GM23338 (cell line): ENCODE measurements around the gene BIRC5. TPM values are rescaled to one million over a fixed set of nuclear protein-coding genes. Genes with fewer than 3 reads are reported as not detected.

ENCODE experiments used
- ATAC-seq: fragments of 200-7000 bp; cut with Tn5 transposase; 3 replicates; pipeline ENCODE4 v1.9.1; 2020
- DNase-seq: peaks from one replicate; pipeline ENCODE4 v3.0.0-alpha.2; 2015; ENCODE audit warnings: low spot score
- H2AFZ ChIP-seq: fragments of 200-600 bp; sonication (generic); 2 replicates; pipeline ENCODE4 v1.8.0; 2016; ENCODE audit warnings: antibody characterized with exemption, mild to moderate bottlenecking, moderate library complexity
- H3F3A ChIP-seq: fragments of 200-600 bp; sonication (generic); replicated peaks from 2 replicates; pipeline ENCODE4 v1.8.0; 2017; ENCODE audit warnings: antibody characterized with exemption, mixed run types, low read depth
- H3K27ac ChIP-seq: fragments of 200-600 bp; sonication (generic); 2 replicates; pipeline ENCODE4 v1.6.1; 2016; ENCODE audit warnings: low read depth
- H3K27me3 ChIP-seq: fragments of 200-600 bp; sonication (generic); 2 replicates; pipeline ENCODE4 v1.8.0; 2016; ENCODE audit warnings: mild to moderate bottlenecking, mixed run types, moderate library complexity; ENCODE audit not compliant: insufficient read depth
- H3K36me3 ChIP-seq: fragments of 200-600 bp; sonication (generic); 2 replicates; pipeline ENCODE4 v1.8.0; 2016; ENCODE audit warnings: mild to moderate bottlenecking; ENCODE audit not compliant: insufficient read depth
- H3K4me1 ChIP-seq: fragments of 200-600 bp; sonication (generic); 2 replicates; pipeline ENCODE4 v1.8.0; 2016; ENCODE audit warnings: mild to moderate bottlenecking, moderate library complexity; ENCODE audit not compliant: insufficient read depth
- H3K4me2 ChIP-seq: fragments of 200-600 bp; sonication (generic); 2 replicates; pipeline ENCODE4 v1.7.1; 2017; ENCODE audit warnings: mixed run types
- H3K4me3 ChIP-seq: fragments of 200-600 bp; sonication (generic); 2 replicates; pipeline ENCODE4 v1.6.1; 2016; ENCODE audit warnings: mixed run types
- H3K79me2 ChIP-seq: fragments of 200-600 bp; sonication (generic); replicated peaks from 2 replicates; pipeline ENCODE4 v1.8.0; 2017; ENCODE audit warnings: mild to moderate bottlenecking; ENCODE audit not compliant: insufficient read depth
- H3K9me2 ChIP-seq: fragments of 200-600 bp; sonication (generic); 2 replicates; pipeline ENCODE4 v1.8.0; 2017; ENCODE audit not compliant: insufficient read depth
- H4K20me1 ChIP-seq: fragments of 200-600 bp; sonication (generic); replicated peaks from 2 replicates; pipeline ENCODE4 v1.8.0; 2017; ENCODE audit warnings: mild to moderate bottlenecking; ENCODE audit not compliant: insufficient read depth
- H3K27ac Mint-ChIP-seq: 2 replicates; pipeline ENCODE4 v1.8.0; 2020; ENCODE audit warnings: inconsistent platforms, mild to moderate bottlenecking, moderate library complexity, mixed read lengths
- H3K27me3 Mint-ChIP-seq: 3 replicates; pipeline ENCODE4 v1.8.0; 2022; ENCODE audit warnings: low read depth, mild to moderate bottlenecking, moderate library complexity, mixed read lengths, inconsistent platforms; ENCODE audit not compliant: insufficient read depth, poor library complexity
- H3K36me3 Mint-ChIP-seq: 3 replicates; pipeline ENCODE4 v1.8.0; 2021; ENCODE audit warnings: low read depth, mild to moderate bottlenecking, inconsistent platforms, moderate library complexity, mixed read lengths
- H3K4me1 Mint-ChIP-seq: 3 replicates; pipeline ENCODE4 v1.8.0; 2020; ENCODE audit warnings: mild to moderate bottlenecking, inconsistent platforms, mixed read lengths
- H3K4me3 Mint-ChIP-seq: 3 replicates; pipeline ENCODE4 v1.8.0; 2021; ENCODE audit warnings: moderate library complexity, mild to moderate bottlenecking, inconsistent platforms, mixed read lengths
- H3K9me3 Mint-ChIP-seq: 3 replicates; pipeline ENCODE4 v1.8.0; 2020; ENCODE audit warnings: moderate library complexity, mild to moderate bottlenecking, inconsistent platforms, mixed read lengths
- CREB1 ChIP-seq: fragments of 250-450 bp; sonication (Bioruptor Pico); IDR thresholded peaks from 2 replicates; pipeline ENCODE4 v1.5.0; 2020; ENCODE audit warnings: low read depth, mild to moderate bottlenecking, moderate library complexity
- EZH2 ChIP-seq: fragments of 200-600 bp; sonication (generic); IDR thresholded peaks from one replicate; pipeline ENCODE4 v1.8.0; 2017; ENCODE audit warnings: antibody characterized with exemption, mild to moderate bottlenecking, low read depth; ENCODE audit not compliant: unreplicated experiment
- EZH2phosphoT487 ChIP-seq: fragments of 200-600 bp; sonication (generic); IDR thresholded peaks from one replicate; pipeline ENCODE4 v1.8.1; 2018; ENCODE audit warnings: antibody characterized with exemption; ENCODE audit not compliant: unreplicated experiment
- STAT1 ChIP-seq: IDR thresholded peaks from one replicate; pipeline ENCODE4 v1.6.1; 2016; ENCODE audit warnings: antibody characterized with exemption; ENCODE audit not compliant: unreplicated experiment
- polyA plus RNA-seq: library from polyadenylated mRNA; unstranded; fragments of >200 nt; fragmentation: Nextera tagmentation; extraction: Ambion mirVana; gene quantifications from 2 replicates; pipeline ENCODE4 v1.2.1, GENCODE V29; 2016
- total RNA-seq: library from RNA; depleted of rRNA; stranded (reverse); fragments of >200 nt; shearing (Covaris generic); gene quantifications from 2 replicates; pipeline ENCODE4 v1.2.3, GENCODE V29; 2014
- TF ChIP-seq, protein P1 (sequence below): IDR thresholded peaks from 2 replicates; pipeline ENCODE4 v1.6.1; 2016; ENCODE audit warnings: antibody characterized with exemption
- TF ChIP-seq, protein P2 (sequence below), 2 experiments: fragments of 200-600 bp in 1 of 2; sonication (generic) in 1 of 2; conservative IDR thresholded peaks; 2 replicates each; pipeline versions ENCODE4 v1.5.1 to v1.6.1; 2016 to 2017; ENCODE audit warnings: antibody characterized with exemption in 2 of 2, low read depth in 2 of 2, mild to moderate bottlenecking in 2 of 2, moderate library complexity in 1 of 2
- TF ChIP-seq, protein P3 (sequence below): fragments of 250-450 bp; sonication (Bioruptor Pico); IDR thresholded peaks from 2 replicates; pipeline ENCODE4 v1.5.0; 2020; ENCODE audit warnings: mild to moderate bottlenecking, moderate library complexity

The BIRC5 gene
- total and polyA plus RNA-seq, 2 experiments from 2014 or later = 89.7 to 111 TPM

DNA sequence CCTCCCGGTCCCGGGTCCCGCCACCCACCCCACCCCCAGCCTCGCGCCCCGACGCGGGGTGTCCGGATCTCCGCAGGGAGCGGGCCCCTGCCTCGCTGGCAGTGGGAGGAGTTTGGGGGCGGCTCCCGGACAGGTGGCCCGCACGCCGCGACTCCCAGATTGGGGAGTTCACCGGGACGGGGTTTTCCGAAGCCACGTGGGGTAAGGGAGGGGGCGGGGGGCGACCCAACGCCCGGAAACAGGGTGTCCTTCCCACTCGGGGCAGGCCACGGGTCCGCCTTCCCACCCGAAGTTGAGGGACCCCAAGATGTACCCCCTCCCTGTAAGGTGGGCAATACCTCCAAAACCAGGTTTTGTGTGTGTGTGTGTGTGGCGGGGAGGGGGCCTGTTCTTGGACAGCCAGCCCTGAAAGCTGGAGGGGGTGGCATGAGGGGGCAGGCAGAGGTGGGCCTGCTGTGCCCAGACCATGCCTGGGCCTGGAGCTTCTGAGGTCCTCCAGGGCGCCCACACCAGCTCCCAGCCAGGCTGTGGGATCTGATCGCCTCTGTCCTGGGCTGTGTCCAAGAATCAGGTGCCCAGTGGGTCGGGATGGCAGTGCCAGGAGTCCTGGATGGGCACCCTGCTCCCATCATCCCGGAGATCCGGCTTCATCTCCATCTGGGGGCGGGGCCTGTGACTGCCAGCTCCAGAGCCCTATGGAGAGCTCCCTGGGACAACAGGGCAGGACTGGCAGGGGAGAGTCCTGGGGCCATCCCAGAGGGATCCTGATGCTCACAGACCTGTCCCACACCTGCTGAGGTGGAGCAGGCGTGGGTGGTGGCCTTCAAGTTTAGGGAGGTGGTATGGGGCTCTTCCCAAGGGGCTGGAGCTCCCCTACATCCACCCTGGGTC is 44.9 kb upstream of the BIRC5 start:
- H3K36me3 Mint-ChIP-seq = peaks cover 22% of the 10 kb centered on the region
- H3K4me3 ChIP-seq = peak overlapping the region; percentile 65
- peaks cover 12% of the 10 kb centered on the region; the same call in 1 of the 2 replicates for H3F3A ChIP-seq
- H3K9me3 Mint-ChIP-seq = no peaks in the 10 kb centered on the region; the same call in 2 of the 3 replicates
- peaks cover 3% of the 10 kb centered on the region; the same call in 1 of the 2 replicates for H4K20me1 ChIP-seq
- H3K27ac ChIP-seq = no peak overlapping the region
- peak; percentile 83 for DNase-seq
- peak overlapping the region; percentile 70 for H3K4me3 Mint-ChIP-seq
- H3K27ac Mint-ChIP-seq = no peak overlapping the region
- no peaks in the 10 kb centered on the region for H3K27me3 ChIP-seq
- peaks cover 33% of the 10 kb centered on the region for H3K4me1 Mint-ChIP-seq
- no peaks in the 10 kb centered on the region for H3K9me2 ChIP-seq
- peak; percentile 59 for ATAC-seq
- no peaks in the 10 kb centered on the region for H3K79me2 ChIP-seq
- H2AFZ ChIP-seq = no peak overlapping the region
- H3K4me1 ChIP-seq = peaks cover 18% of the 10 kb centered on the region
- peak overlapping the region; percentile 80 for H3K4me2 ChIP-seq
- H3K36me3 ChIP-seq = no peaks in the 10 kb centered on the region
- H3K27me3 Mint-ChIP-seq = peaks cover 33% of the 10 kb centered on the region
- TF ChIP-seq STAT1 = no peak
- TF ChIP-seq, protein P1, sequence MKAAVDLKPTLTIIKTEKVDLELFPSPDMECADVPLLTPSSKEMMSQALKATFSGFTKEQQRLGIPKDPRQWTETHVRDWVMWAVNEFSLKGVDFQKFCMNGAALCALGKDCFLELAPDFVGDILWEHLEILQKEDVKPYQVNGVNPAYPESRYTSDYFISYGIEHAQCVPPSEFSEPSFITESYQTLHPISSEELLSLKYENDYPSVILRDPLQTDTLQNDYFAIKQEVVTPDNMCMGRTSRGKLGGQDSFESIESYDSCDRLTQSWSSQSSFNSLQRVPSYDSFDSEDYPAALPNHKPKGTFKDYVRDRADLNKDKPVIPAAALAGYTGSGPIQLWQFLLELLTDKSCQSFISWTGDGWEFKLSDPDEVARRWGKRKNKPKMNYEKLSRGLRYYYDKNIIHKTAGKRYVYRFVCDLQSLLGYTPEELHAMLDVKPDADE = no peak

DNA sequence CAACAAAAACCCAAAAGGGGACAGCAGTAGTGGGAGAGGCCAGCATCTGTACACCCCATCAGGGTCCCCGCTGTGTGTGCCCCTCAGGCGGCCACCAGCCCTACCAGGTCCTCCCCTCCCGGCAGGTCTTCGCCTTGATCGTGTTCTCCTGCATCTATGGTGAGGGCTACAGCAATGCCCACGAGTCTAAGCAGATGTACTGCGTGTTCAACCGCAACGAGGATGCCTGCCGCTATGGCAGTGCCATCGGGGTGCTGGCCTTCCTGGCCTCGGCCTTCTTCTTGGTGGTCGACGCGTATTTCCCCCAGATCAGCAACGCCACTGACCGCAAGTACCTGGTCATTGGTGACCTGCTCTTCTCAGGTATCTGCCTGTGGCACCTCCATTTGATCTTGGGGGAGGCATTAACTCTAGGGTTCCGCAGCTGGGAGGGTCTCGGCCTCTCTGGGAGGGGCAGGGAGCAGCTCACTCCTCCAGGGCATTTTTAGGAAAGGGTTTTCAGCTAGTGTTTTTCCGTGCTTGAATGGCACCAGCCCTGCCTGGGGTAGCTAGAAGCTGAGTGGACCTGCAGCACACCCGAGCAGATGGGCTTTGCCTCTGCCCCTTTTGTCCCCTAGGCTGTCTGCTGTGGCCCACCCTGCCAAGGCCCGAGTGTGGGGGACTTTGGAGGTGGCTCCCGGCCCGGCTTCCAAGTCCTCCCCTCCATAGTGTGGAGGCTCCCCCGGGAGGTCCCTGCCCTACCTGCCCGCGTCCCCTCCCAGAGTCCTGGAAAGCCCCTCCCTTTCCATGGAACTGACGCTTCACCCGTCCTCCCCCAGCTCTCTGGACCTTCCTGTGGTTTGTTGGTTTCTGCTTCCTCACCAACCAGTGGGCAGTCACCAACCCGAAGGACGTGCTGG is 43.1 kb upstream of the BIRC5 start:
- no peak overlapping the region for H3K4me3 ChIP-seq
- peaks cover 34% of the 10 kb centered on the region for H3K27me3 Mint-ChIP-seq
- H3K4me3 Mint-ChIP-seq = no peak overlapping the region; the same call in 2 of the 3 replicates
- H3K36me3 Mint-ChIP-seq = peaks cover 39% of the 10 kb centered on the region
- peaks cover 4% of the 10 kb centered on the region; the same call in 1 of the 2 replicates for H4K20me1 ChIP-seq
- no peak overlapping the region for H2AFZ ChIP-seq
- H3K27ac Mint-ChIP-seq = no peak overlapping the region; the same call in 1 of the 2 replicates
- ATAC-seq (no peak), DNase-seq (no peak)
- no peaks in the 10 kb centered on the region for H3K9me2 ChIP-seq
- H3K4me1 Mint-ChIP-seq = peaks cover 46% of the 10 kb centered on the region
- no peaks in the 10 kb centered on the region for H3K79me2 ChIP-seq
- peaks cover 12% of the 10 kb centered on the region; the same call in 1 of the 2 replicates for H3F3A ChIP-seq
- no peaks in the 10 kb centered on the region for H3K27me3 ChIP-seq
- peaks cover 18% of the 10 kb centered on the region for H3K4me1 ChIP-seq
- no peak overlapping the region for H3K27ac ChIP-seq
- no peak overlapping the region for H3K4me2 ChIP-seq
- H3K9me3 Mint-ChIP-seq = no peaks in the 10 kb centered on the region; the same call in 1 of the 3 replicates
- no peaks in the 10 kb centered on the region for H3K36me3 ChIP-seq
- TF ChIP-seq, protein P2, sequence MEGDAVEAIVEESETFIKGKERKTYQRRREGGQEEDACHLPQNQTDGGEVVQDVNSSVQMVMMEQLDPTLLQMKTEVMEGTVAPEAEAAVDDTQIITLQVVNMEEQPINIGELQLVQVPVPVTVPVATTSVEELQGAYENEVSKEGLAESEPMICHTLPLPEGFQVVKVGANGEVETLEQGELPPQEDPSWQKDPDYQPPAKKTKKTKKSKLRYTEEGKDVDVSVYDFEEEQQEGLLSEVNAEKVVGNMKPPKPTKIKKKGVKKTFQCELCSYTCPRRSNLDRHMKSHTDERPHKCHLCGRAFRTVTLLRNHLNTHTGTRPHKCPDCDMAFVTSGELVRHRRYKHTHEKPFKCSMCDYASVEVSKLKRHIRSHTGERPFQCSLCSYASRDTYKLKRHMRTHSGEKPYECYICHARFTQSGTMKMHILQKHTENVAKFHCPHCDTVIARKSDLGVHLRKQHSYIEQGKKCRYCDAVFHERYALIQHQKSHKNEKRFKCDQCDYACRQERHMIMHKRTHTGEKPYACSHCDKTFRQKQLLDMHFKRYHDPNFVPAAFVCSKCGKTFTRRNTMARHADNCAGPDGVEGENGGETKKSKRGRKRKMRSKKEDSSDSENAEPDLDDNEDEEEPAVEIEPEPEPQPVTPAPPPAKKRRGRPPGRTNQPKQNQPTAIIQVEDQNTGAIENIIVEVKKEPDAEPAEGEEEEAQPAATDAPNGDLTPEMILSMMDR (conservative IDR thresholded peaks at IDR 0.05; ENCODE audit: low read depth in 2 of 2) = no peak
- TF ChIP-seq CREB1 (CRISPR knock-in tag) = no peak
- no peak for TF ChIP-seq EZH2
- TF ChIP-seq, protein P3, sequence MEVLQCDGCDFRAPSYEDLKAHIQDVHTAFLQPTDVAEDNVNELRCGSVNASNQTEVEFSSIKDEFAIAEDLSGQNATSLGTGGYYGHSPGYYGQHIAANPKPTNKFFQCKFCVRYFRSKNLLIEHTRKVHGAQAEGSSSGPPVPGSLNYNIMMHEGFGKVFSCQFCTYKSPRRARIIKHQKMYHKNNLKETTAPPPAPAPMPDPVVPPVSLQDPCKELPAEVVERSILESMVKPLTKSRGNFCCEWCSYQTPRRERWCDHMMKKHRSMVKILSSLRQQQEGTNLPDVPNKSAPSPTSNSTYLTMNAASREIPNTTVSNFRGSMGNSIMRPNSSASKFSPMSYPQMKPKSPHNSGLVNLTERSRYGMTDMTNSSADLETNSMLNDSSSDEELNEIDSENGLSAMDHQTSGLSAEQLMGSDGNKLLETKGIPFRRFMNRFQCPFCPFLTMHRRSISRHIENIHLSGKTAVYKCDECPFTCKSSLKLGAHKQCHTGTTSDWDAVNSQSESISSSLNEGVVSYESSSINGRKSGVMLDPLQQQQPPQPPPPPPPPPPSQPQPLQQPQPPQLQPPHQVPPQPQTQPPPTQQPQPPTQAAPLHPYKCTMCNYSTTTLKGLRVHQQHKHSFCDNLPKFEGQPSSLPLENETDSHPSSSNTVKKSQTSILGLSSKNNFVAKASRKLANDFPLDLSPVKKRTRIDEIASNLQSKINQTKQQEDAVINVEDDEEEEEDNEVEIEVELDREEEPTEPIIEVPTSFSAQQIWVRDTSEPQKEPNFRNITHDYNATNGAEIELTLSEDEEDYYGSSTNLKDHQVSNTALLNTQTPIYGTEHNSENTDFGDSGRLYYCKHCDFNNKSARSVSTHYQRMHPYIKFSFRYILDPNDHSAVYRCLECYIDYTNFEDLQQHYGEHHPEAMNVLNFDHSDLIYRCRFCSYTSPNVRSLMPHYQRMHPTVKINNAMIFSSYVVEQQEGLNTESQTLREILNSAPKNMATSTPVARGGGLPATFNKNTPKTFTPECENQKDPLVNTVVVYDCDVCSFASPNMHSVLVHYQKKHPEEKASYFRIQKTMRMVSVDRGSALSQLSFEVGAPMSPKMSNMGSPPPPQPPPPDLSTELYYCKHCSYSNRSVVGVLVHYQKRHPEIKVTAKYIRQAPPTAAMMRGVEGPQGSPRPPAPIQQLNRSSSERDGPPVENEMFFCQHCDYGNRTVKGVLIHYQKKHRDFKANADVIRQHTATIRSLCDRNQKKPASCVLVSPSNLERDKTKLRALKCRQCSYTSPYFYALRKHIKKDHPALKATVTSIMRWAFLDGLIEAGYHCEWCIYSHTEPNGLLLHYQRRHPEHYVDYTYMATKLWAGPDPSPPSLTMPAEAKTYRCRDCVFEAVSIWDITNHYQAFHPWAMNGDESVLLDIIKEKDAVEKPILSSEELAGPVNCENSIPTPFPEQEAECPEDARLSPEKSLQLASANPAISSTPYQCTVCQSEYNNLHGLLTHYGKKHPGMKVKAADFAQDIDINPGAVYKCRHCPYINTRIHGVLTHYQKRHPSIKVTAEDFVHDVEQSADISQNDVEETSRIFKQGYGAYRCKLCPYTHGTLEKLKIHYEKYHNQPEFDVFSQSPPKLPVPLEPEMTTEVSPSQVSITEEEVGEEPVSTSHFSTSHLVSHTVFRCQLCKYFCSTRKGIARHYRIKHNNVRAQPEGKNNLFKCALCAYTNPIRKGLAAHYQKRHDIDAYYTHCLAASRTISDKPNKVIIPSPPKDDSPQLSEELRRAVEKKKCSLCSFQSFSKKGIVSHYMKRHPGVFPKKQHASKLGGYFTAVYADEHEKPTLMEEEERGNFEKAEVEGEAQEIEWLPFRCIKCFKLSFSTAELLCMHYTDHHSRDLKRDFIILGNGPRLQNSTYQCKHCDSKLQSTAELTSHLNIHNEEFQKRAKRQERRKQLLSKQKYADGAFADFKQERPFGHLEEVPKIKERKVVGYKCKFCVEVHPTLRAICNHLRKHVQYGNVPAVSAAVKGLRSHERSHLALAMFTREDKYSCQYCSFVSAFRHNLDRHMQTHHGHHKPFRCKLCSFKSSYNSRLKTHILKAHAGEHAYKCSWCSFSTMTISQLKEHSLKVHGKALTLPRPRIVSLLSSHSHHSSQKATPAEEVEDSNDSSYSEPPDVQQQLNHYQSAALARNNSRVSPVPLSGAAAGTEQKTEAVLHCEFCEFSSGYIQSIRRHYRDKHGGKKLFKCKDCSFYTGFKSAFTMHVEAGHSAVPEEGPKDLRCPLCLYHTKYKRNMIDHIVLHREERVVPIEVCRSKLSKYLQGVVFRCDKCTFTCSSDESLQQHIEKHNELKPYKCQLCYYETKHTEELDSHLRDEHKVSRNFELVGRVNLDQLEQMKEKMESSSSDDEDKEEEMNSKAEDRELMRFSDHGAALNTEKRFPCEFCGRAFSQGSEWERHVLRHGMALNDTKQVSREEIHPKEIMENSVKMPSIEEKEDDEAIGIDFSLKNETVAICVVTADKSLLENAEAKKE (CRISPR knock-in tag) = no peak
- no peak for TF ChIP-seq EZH2phosphoT487
- TF ChIP-seq, protein P1 = no peak
